Activated CD4-positive, alpha-beta T cell treated with anti-CD3 and anti-CD28 coated beads, Interleukin-2, amount 50 U/mL, for 1 hour (primary cell): ENCODE measurements around the gene UBA6.
"Not testable (repeated sequence)": the region's sequence is repeated elsewhere in the genome, so short reads cannot be mapped to it uniquely, and the experiment has no call there.

Source experiments
- DNase-seq: peaks from one replicate; pipeline ENCODE4 v3.0.0-alpha.2; 2020

The UBA6 gene

GRCh38 chr4:67700738-67701516, at the start of gene UBA6:
Gene UBA6 (minus strand): TSS chr4:67701155. CDS start chr4:67701119, 36 bp downstream.
- DNase-seq = peak; percentile 94

- DNase-seq = no peak
Measured at GRCh38 chr4:67750691-67751090, 49.7 kb upstream of the UBA6 start.

GRCh38 chr4:67749286-67749685, 48.3 kb upstream of the UBA6 start:
- no peak for DNase-seq

GRCh38 chr4:67746797-67747495, 46.0 kb upstream of the UBA6 start:
- no peak for DNase-seq

GRCh38 chr4:67744561-67745283, 43.8 kb upstream of the UBA6 start:
- no peak for DNase-seq

GRCh38 chr4:67743194-67743593, 42.2 kb upstream of the UBA6 start:
- no peak for DNase-seq

GRCh38 chr4:67736262-67736661, 35.3 kb upstream of the UBA6 start:
- DNase-seq = no peak

GRCh38 chr4:67735325-67735724, 34.4 kb upstream of the UBA6 start:
- DNase-seq = no peak

- not testable (repeated sequence) for DNase-seq
Measured at GRCh38 chr4:67730511-67730910, 29.6 kb upstream of the UBA6 start.

GRCh38 chr4:67727124-67727850, 26.3 kb upstream of the UBA6 start:
- DNase-seq = no peak

- no peak for DNase-seq
Measured at GRCh38 chr4:67725981-67726380, 25.0 kb upstream of the UBA6 start.

GRCh38 chr4:67725132-67725531, 24.2 kb upstream of the UBA6 start:
- no peak for DNase-seq

GRCh38 chr4:67723949-67724348, 23.0 kb upstream of the UBA6 start:
- no peak for DNase-seq

- DNase-seq = no peak
Measured at GRCh38 chr4:67723341-67723740, 22.4 kb upstream of the UBA6 start.

- DNase-seq = no peak
Measured at GRCh38 chr4:67721770-67722597, 21.0 kb upstream of the UBA6 start.

- DNase-seq = no peak
Measured at GRCh38 chr4:67721315-67721769, 20.4 kb upstream of the UBA6 start.

GRCh38 chr4:67719953-67720617, 19.1 kb upstream of the UBA6 start:
- DNase-seq = no peak

- DNase-seq = no peak
Measured at GRCh38 chr4:67718848-67719247, 17.9 kb upstream of the UBA6 start.

- no peak for DNase-seq
Measured at GRCh38 chr4:67717586-67717985, 16.6 kb upstream of the UBA6 start.

GRCh38 chr4:67714955-67715354, 14.0 kb upstream of the UBA6 start:
- no peak for DNase-seq

- DNase-seq = no peak
Measured at GRCh38 chr4:67714248-67714583, 13.3 kb upstream of the UBA6 start.
